Parathyroid adenoma (tissue), 2 donors: Measurements from ENCODE around the gene CRAMP1.
"Not testable (repeated sequence)": the region's sequence is repeated elsewhere in the genome, so short reads cannot be mapped to it uniquely, and the experiment has no call there.

Source experiments
- H2AFZ ChIP-seq: fragments of 300-600 bp; sonication (generic); one replicate; pipeline ENCODE4 v1.7.0; 2017; ENCODE audit warnings: antibody characterized with exemption, mild to moderate bottlenecking
- H3K27ac ChIP-seq: fragments of 300-600 bp; sonication (generic); one replicate; pipeline ENCODE4 v1.7.0; 2017
- H3K27me3 ChIP-seq: fragments of 300-600 bp; sonication (generic); one replicate; pipeline ENCODE4 v1.7.0; 2017; ENCODE audit warnings: low read length; ENCODE audit not compliant: control insufficient read depth, insufficient read depth
- H3K36me3 ChIP-seq: fragments of 300-600 bp; sonication (generic); one replicate; pipeline ENCODE4 v1.7.0; 2017; ENCODE audit warnings: low read length; ENCODE audit not compliant: control insufficient read depth, insufficient read depth
- H3K4me1 ChIP-seq: fragments of 300-600 bp; sonication (generic); one replicate; pipeline ENCODE4 v1.7.0; 2017; ENCODE audit warnings: control low read depth
- H3K4me2 ChIP-seq: fragments of 300-600 bp; sonication (generic); one replicate; pipeline ENCODE4 v1.7.0; 2017; ENCODE audit warnings: low read length
- H3K4me3 ChIP-seq: fragments of 300-600 bp; sonication (generic); one replicate; pipeline ENCODE4 v1.7.0; 2017; ENCODE audit warnings: low read depth, low read length
- H3K79me2 ChIP-seq: fragments of 300-600 bp; sonication (generic); one replicate; pipeline ENCODE4 v1.7.0; 2017; ENCODE audit warnings: control low read depth
- H3K9ac ChIP-seq: fragments of 300-600 bp; sonication (generic); one replicate; pipeline ENCODE4 v1.7.0; 2017; ENCODE audit warnings: mild to moderate bottlenecking
- H3K9me3 ChIP-seq: fragments of 300-600 bp; sonication (generic); one replicate; pipeline ENCODE4 v1.7.0; 2017; ENCODE audit warnings: low read length; ENCODE audit not compliant: control insufficient read depth
- TF ChIP-seq, protein P1 (sequence below): fragments of 300-600 bp; sonication (generic); IDR thresholded peaks from one replicate; pipeline ENCODE4 v1.7.0; 2017; ENCODE audit warnings: antibody characterized with exemption, mild to moderate bottlenecking
- donor health status: primary hyperparathyroidism.

Gene CRAMP1

DNA sequence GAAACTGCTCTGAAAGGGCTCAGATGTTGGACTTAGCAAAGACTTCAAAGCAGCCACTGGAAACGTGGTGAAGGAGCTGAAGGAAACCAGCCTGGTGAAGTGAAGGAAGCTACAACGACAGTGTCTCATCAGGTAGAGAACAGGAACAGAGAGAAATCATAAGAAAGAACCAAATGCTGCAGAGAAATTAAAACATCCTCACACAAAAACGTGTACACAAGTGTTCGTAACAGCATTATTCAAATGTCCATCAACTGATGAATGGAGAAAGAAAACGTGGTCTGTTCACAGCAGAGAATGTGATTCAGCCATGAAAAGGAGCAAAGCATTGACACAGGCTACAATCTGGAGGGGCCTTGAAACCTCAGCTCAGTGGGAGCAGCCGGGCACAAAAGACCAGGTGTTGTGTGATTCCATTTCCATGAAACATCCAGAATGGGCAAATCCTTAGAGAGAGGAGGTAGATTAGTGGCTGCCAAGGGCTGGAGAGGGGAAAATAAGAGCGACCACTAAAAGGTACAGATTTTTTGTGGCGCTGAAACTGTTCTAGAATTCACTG is 27.2 kb upstream of the CRAMP1 start:
- H3K27ac ChIP-seq = no peak overlapping the region
- no peak overlapping the region for H3K4me3 ChIP-seq
- no peaks in the 10 kb centered on the region for H3K27me3 ChIP-seq
- no peak overlapping the region for H2AFZ ChIP-seq
- no peaks in the 10 kb centered on the region for H3K36me3 ChIP-seq
- no peaks in the 10 kb centered on the region for H3K4me1 ChIP-seq
- no peak overlapping the region for H3K9ac ChIP-seq
- TF ChIP-seq, protein P1, sequence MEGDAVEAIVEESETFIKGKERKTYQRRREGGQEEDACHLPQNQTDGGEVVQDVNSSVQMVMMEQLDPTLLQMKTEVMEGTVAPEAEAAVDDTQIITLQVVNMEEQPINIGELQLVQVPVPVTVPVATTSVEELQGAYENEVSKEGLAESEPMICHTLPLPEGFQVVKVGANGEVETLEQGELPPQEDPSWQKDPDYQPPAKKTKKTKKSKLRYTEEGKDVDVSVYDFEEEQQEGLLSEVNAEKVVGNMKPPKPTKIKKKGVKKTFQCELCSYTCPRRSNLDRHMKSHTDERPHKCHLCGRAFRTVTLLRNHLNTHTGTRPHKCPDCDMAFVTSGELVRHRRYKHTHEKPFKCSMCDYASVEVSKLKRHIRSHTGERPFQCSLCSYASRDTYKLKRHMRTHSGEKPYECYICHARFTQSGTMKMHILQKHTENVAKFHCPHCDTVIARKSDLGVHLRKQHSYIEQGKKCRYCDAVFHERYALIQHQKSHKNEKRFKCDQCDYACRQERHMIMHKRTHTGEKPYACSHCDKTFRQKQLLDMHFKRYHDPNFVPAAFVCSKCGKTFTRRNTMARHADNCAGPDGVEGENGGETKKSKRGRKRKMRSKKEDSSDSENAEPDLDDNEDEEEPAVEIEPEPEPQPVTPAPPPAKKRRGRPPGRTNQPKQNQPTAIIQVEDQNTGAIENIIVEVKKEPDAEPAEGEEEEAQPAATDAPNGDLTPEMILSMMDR = no peak
- no peak overlapping the region for H3K4me2 ChIP-seq
- no peaks in the 10 kb centered on the region for H3K79me2 ChIP-seq
- no peaks in the 10 kb centered on the region for H3K9me3 ChIP-seq

DNA sequence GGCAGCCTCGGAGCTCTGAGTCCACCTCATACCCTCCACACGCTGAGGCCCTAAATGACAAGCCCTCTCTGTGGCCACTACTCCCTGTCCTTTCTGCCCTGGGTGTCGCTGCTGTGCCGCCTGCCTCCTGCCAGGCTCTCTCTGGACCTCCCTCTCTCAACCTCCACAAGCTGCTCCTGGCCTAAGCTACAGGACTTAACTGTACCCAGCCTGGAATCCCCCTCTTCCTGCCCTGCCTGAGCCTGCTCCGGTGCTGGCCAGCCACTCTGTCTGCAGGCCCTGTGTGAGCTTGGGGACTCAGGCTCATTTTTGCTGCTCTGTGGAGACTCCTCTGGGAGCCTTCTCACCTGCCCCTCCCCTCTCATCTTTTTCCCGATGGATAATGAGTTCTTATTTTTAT is 21.8 kb upstream of the CRAMP1 start:
- H2AFZ ChIP-seq = no peak overlapping the region
- H3K27ac ChIP-seq = no peak overlapping the region
- TF ChIP-seq, protein P1 = no peak
- H3K4me2 ChIP-seq = no peak overlapping the region
- H3K36me3 ChIP-seq = no peaks in the 10 kb centered on the region
- peaks cover 2% of the 10 kb centered on the region for H3K79me2 ChIP-seq
- H3K4me1 ChIP-seq = no peaks in the 10 kb centered on the region
- H3K9ac ChIP-seq = no peak overlapping the region
- H3K27me3 ChIP-seq = no peaks in the 10 kb centered on the region
- no peaks in the 10 kb centered on the region for H3K9me3 ChIP-seq
- H3K4me3 ChIP-seq = no peak overlapping the region

GRCh38 chr16:1590930-1591705 is 21.0 kb upstream of the CRAMP1 start:
- H3K4me3 ChIP-seq = no peak overlapping the region
- no peak overlapping the region for H2AFZ ChIP-seq
- no peaks in the 10 kb centered on the region for H3K9me3 ChIP-seq
- no peak overlapping the region for H3K27ac ChIP-seq
- TF ChIP-seq, protein P1 = no peak
- H3K36me3 ChIP-seq = no peaks in the 10 kb centered on the region
- H3K4me1 ChIP-seq = no peaks in the 10 kb centered on the region
- no peak overlapping the region for H3K9ac ChIP-seq
- no peaks in the 10 kb centered on the region for H3K27me3 ChIP-seq
- H3K4me2 ChIP-seq = no peak overlapping the region
- peaks cover 2% of the 10 kb centered on the region for H3K79me2 ChIP-seq

- no peaks in the 10 kb centered on the region for H3K27me3 ChIP-seq
- no peaks in the 10 kb centered on the region for H3K36me3 ChIP-seq
- peaks cover 2% of the 10 kb centered on the region for H3K79me2 ChIP-seq
- no peak overlapping the region for H3K9ac ChIP-seq
- H3K27ac ChIP-seq = no peak overlapping the region
- no peak overlapping the region for H3K4me3 ChIP-seq
- TF ChIP-seq, protein P1 = no peak
- no peaks in the 10 kb centered on the region for H3K9me3 ChIP-seq
- H2AFZ ChIP-seq = no peak overlapping the region
- no peak overlapping the region for H3K4me2 ChIP-seq
- no peaks in the 10 kb centered on the region for H3K4me1 ChIP-seq
Measured at GRCh38 chr16:1592446-1592845, 19.7 kb upstream of the CRAMP1 start.

DNA sequence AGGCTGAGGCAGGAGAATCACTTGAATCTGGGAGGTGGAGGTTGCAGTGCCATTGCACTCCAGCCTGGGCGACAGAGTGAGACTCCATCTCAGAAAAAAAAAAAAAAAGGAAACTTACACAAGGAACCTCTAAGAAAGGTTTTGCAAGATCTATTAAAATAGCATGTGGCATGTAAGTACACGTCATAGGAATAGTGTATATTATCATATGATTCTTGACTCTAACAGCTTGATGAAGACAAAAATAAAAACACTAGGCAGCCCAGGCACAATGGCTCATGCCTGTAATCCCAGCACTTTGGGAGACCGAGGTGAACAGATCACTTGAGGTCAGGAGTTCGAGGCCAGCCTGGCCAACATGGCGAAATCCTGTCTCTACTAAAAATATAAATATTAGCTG is 16.6 kb upstream of the CRAMP1 start:
- not testable (repeated sequence) for H3K36me3 ChIP-seq, H3K9me3 ChIP-seq, H3K4me1 ChIP-seq, H2AFZ ChIP-seq, H3K4me2 ChIP-seq, H3K4me3 ChIP-seq, H3K79me2 ChIP-seq, H3K9ac ChIP-seq, H3K27ac ChIP-seq, H3K27me3 ChIP-seq
